GM12873 (cell line): Measurements from ENCODE around the gene SHMT2.

Experiments
- TF ChIP-seq, protein P1 (sequence below): IDR thresholded peaks from 2 replicates; pipeline ENCODE4 v1.5.1; 2012; ENCODE audit warnings: low read depth, mild to moderate bottlenecking, moderate library complexity, low read length, control low read depth; ENCODE audit not compliant: insufficient read depth; ENCODE audit errors: missing control alignments

SHMT2 gene

DNA sequence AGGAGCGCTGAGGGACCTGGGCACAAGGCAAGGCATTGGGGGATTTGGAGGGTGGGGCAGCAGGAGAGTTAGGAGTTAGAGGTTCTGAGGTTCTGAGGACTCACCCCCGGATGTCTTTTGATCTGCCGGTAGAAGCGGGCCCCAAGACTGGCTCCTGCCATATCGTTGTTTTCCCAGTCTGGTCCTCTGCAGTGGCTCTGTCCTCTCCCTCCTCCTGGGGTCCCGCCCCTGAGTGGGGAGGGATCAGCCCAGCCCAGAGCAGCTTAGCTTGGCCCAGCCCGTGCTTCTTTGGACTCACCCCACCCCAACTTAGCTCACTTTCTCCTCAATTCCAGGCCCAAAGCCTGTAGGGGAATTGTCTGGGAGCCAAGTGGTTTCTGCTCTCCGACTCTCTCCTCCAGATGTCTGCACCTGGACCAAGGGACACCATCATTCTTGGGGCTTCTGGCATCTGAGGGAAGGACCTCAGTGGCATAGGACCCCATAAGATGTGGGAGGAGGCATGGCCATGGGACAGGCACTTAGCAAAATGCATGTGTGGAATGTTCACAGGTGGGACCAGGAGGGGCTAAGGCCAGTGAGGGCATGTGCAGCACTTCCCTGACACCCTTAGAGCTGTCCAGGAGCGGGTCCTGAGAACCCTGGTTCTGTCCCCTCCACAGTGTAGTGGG is 7.5 kb downstream of the SHMT2 start:
- TF ChIP-seq, protein P1, sequence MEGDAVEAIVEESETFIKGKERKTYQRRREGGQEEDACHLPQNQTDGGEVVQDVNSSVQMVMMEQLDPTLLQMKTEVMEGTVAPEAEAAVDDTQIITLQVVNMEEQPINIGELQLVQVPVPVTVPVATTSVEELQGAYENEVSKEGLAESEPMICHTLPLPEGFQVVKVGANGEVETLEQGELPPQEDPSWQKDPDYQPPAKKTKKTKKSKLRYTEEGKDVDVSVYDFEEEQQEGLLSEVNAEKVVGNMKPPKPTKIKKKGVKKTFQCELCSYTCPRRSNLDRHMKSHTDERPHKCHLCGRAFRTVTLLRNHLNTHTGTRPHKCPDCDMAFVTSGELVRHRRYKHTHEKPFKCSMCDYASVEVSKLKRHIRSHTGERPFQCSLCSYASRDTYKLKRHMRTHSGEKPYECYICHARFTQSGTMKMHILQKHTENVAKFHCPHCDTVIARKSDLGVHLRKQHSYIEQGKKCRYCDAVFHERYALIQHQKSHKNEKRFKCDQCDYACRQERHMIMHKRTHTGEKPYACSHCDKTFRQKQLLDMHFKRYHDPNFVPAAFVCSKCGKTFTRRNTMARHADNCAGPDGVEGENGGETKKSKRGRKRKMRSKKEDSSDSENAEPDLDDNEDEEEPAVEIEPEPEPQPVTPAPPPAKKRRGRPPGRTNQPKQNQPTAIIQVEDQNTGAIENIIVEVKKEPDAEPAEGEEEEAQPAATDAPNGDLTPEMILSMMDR = no peak

DNA sequence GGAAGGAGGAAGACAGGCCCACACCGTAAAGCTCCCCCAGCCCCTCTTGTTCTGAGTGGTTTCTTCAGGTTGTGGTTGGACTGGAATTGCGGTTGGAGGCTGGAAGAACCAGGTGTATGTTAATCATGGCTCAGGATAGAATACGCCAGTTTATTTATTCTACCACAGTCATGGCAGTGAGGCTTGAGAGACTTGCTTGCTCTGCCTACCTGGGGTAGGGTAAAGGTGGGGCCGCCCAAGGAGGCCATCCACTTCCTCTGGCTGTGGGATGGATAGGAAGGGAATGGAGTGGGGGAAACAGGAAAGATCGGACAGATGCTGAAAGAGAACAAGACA is 8.1 kb downstream of the SHMT2 start:
- TF ChIP-seq, protein P1 = no peak

DNA sequence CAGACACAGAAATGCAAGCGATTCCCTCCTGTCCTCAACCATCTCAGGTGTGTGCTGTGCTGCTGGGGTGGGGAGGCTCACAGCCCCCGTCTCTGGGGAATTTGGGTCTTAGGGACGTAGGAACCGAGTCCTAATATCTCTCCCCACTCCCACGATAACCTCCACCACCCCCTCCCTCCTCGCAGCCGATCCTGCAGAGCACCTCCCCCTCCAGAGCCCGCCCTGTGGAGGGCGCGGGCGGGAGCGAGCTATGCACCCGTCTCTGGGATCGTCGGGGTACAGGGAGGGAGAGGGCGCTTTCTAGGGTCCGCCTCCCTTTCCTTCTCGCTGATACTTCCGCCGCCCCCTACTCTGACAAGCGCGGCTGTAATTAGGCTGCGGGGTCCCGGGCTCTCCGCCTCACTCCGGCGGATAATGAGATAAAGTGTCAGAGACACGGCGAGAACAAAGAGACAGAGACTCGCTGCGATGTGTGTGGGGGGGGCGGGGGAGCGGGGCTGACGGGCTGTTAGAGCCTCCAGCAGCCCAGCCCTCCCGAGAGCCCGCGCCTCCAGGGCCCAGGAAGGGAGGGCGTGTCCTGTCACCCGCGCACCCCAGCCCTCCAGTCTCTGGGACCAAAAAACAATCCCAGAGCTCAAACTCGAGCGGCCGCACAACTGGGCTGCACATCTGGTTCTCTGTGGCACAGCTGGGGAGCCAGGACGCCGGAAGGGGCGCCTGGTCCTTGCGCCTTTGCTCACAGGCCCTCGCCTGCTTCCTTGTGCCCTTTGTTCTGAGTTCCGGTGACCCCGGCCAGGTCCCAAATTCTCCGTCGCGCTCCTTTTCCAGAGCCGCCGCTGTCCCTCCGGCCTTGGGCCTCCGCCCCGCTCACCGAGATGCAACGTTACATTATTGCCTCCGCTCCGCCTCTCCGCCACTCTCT is 8.7 kb downstream of the SHMT2 start:
- TF ChIP-seq, protein P1 = no peak

DNA sequence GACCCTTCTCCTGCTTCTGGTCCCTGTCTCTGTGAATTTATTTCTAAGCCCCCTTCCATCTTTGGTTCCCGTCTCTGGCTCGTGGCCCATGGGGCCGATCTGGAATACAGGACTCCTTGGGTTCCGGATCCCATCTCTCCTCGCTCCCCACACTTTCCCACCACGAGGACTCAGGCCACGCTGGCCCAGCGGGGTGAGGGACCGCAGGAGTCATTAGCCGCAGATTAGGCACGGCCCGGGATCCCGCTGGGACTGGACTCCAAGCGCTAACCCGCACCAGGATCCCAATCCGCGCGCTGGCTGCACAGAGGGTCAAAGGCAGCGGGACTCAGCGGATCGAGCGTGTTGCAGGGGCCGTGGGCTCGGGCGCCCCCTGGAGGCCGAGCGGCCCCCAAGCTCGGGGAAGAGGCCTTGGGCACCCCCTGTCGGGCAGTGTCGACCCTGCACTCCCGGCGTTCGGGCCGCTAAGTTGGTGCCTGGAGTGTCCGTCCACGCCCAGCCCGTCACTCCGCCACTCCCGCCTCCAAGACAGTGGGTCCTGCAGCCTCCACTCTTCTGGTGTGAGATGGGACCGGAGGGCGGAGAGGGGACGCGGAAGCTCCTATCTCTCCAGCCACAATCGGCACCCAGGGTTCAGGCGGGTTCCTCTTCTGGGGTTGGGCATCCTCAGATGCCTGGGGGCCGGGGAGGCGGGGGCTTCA is 9.5 kb downstream of the SHMT2 start:
- TF ChIP-seq, protein P1 = peak; percentile 100

DNA sequence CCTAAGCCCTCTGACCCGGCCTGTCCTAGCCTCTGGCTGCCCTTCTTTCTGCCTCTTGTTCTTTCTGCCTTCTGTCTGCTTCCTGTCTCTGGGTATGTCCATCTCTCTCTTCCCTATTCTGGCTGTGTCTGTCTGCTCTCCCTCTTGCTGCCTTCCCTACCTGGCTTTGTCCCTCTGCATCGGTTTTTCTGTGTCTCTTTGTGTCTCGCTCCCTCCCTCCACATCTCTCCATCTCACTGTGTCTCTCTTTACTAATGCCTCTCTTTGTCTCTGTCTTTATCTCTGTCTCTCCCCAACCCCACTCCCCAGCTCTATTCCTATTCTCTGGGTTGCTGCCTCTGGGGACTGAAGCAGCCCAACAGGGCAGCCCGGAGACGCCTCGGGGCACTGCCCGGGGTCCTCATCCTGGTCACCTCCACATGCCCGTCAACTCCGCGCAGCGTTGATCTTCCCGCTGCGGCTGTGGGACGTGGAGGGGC is 10.1 kb downstream of the SHMT2 start:
- TF ChIP-seq, protein P1 = no peak

DNA sequence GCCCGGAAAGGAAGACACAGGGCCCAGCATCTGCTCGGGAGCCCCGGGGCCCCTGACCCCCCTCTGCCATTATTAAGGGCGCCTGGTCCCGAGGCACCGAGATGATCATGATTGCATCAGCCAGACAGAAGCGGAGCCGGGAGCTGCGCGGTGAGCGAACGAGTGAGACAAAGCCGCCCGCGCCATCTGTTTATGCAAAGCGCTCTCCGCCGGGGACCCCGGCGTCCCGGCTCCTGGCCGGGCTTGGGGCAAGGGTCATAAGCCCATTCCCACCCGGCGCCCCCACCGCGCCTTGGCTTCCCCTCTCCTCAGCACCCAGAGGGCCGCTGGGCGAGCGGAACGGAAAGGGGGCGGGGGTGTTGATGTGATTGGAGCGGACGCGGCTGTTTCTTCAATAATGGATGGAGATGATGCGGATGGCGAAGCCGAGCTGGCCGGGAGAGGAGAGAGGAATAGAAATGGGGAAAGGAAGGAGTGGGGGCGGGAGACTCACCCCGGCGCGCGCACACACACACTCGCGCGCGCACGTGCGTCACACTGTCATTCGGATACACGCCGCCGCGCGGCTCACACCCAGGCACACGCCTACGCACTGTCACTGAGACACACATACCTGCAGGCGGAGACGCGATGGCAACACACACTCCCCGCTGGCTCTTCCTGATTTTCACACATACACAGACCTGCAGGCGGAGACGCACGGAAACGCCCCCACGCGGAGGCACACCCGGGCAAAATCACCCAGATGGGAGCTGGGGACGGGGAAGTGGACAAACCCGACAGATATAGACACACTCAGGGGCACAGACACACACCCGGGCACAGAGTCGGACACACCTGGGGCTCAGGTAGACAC is 10.8 kb downstream of the SHMT2 start:
- TF ChIP-seq, protein P1 = no peak
